ENCODE results near the gene DSP. TPM values are rescaled to one million over a fixed set of nuclear protein-coding genes. Genes with fewer than 3 reads are reported as not detected.

The DSP gene
- total and polyA plus RNA-seq, 2 donors, result 40.7 to 64.6 TPM

- Histone ChIP-seq H3K27ac (ENCODE audit: low read depth in 1 of 2, low read length in 1 of 2) (no peak overlapping the region), H3K36me3 (ENCODE audit: control insufficient read depth in 2 of 2, insufficient read depth in 2 of 2, low read length in 1 of 2) (no peaks in the 10 kb centered on the region), H3K4me3 (ENCODE audit: low read length in 2 of 2) (no peak overlapping the region), H3K9me3 (ENCODE audit: control insufficient read depth in 2 of 2, insufficient read depth in 1 of 2, low read length in 1 of 2) (no peaks in the 10 kb centered on the region), H3K4me1 (ENCODE audit: control insufficient read depth in 2 of 2, insufficient read depth in 2 of 2, low read length in 2 of 2) (no peaks in the 10 kb centered on the region), H3K27me3 (ENCODE audit: control insufficient read depth in 2 of 2, insufficient read depth in 1 of 2, low read length in 1 of 2) (peaks cover 0 to 34% of the 10 kb centered on the region in 2 donors)
- DNase-seq (ENCODE audit: low read depth in 6 of 9, low spot score in 9 of 9), result no peak
- WGBS, result 90% methylated on average over 6 of the region's 6 CpGs
Observed at GRCh38 chr6:7554533-7555275, 13.2 kb downstream of the DSP start.

GRCh38 chr6:7555671-7556070 lies 14.2 kb downstream of the DSP start:
- Histone ChIP-seq H3K27me3 (ENCODE audit: control insufficient read depth in 2 of 2, insufficient read depth in 1 of 2, low read length in 1 of 2) (peaks cover 0 to 30% of the 10 kb centered on the region in 2 donors), H3K9me3 (ENCODE audit: control insufficient read depth in 2 of 2, insufficient read depth in 1 of 2, low read length in 1 of 2) (no peaks in the 10 kb centered on the region), H3K4me1 (ENCODE audit: control insufficient read depth in 2 of 2, insufficient read depth in 2 of 2, low read length in 2 of 2) (no peaks in the 10 kb centered on the region), H3K36me3 (ENCODE audit: control insufficient read depth in 2 of 2, insufficient read depth in 2 of 2, low read length in 1 of 2) (no peaks in the 10 kb centered on the region), H3K4me3 (ENCODE audit: low read length in 2 of 2) (no peak overlapping the region), H3K27ac (ENCODE audit: low read depth in 1 of 2, low read length in 1 of 2) (no peak overlapping the region)
- no peak for DNase-seq (ENCODE audit: low read depth in 6 of 9, low spot score in 9 of 9)
- 97% methylated on average over 11 of the region's 11 CpGs for WGBS

- no peaks in the 10 kb centered on the region for H3K4me1 ChIP-seq (ENCODE audit: control insufficient read depth in 2 of 2, insufficient read depth in 2 of 2, low read length in 2 of 2)
- no peak for DNase-seq (ENCODE audit: low read depth in 6 of 9, low spot score in 9 of 9)
- no peak overlapping the region for H3K27ac ChIP-seq (ENCODE audit: low read depth in 1 of 2, low read length in 1 of 2)
- peaks cover 0 to 38% of the 10 kb centered on the region in 2 donors for H3K27me3 ChIP-seq (ENCODE audit: control insufficient read depth in 2 of 2, insufficient read depth in 1 of 2, low read length in 1 of 2)
- WGBS, result 97% methylated on average over 12 of the region's 12 CpGs
- H3K4me3 ChIP-seq (ENCODE audit: low read length in 2 of 2), result no peak overlapping the region
- H3K9me3 ChIP-seq (ENCODE audit: control insufficient read depth in 2 of 2, insufficient read depth in 1 of 2, low read length in 1 of 2), result no peaks in the 10 kb centered on the region
- no peaks in the 10 kb centered on the region for H3K36me3 ChIP-seq (ENCODE audit: control insufficient read depth in 2 of 2, insufficient read depth in 2 of 2, low read length in 1 of 2)
Observed at GRCh38 chr6:7556394-7557106, 15.1 kb downstream of the DSP start.

- Histone ChIP-seq H3K27ac (ENCODE audit: low read depth in 1 of 2, low read length in 1 of 2) (no peak overlapping the region), H3K36me3 (ENCODE audit: control insufficient read depth in 2 of 2, insufficient read depth in 2 of 2, low read length in 1 of 2) (no peaks in the 10 kb centered on the region), H3K4me1 (ENCODE audit: control insufficient read depth in 2 of 2, insufficient read depth in 2 of 2, low read length in 2 of 2) (no peaks in the 10 kb centered on the region), H3K4me3 (ENCODE audit: low read length in 2 of 2) (no peak overlapping the region), H3K27me3 (ENCODE audit: control insufficient read depth in 2 of 2, insufficient read depth in 1 of 2, low read length in 1 of 2) (peaks cover 0 to 39% of the 10 kb centered on the region in 2 donors), H3K9me3 (ENCODE audit: control insufficient read depth in 2 of 2, insufficient read depth in 1 of 2, low read length in 1 of 2) (no peaks in the 10 kb centered on the region)
- 93% methylated on average over 2 of the region's 2 CpGs for WGBS
- DNase-seq (ENCODE audit: low read depth in 6 of 9, low spot score in 9 of 9), result no peak
Observed at GRCh38 chr6:7557652-7558051, 16.2 kb downstream of the DSP start.

GRCh38 chr6:7558781-7559180 lies 17.3 kb downstream of the DSP start:
- H3K4me1 ChIP-seq (ENCODE audit: control insufficient read depth in 2 of 2, insufficient read depth in 2 of 2, low read length in 2 of 2), result no peaks in the 10 kb centered on the region
- H3K4me3 ChIP-seq (ENCODE audit: low read length in 2 of 2), result no peak overlapping the region
- WGBS, result 78% methylated on average over 4 of the region's 4 CpGs
- H3K27me3 ChIP-seq (ENCODE audit: control insufficient read depth in 2 of 2, insufficient read depth in 1 of 2, low read length in 1 of 2), result peaks cover 0 to 34% of the 10 kb centered on the region in 2 donors
- H3K27ac ChIP-seq (ENCODE audit: low read depth in 1 of 2, low read length in 1 of 2), result no peak overlapping the region
- no peaks in the 10 kb centered on the region for H3K9me3 ChIP-seq (ENCODE audit: control insufficient read depth in 2 of 2, insufficient read depth in 1 of 2, low read length in 1 of 2)
- no peak for DNase-seq (ENCODE audit: low read depth in 6 of 9, low spot score in 9 of 9)
- no peaks in the 10 kb centered on the region for H3K36me3 ChIP-seq (ENCODE audit: control insufficient read depth in 2 of 2, insufficient read depth in 2 of 2, low read length in 1 of 2)

GRCh38 chr6:7559196-7559595 lies 17.7 kb downstream of the DSP start:
- no peak overlapping the region for H3K4me3 ChIP-seq (ENCODE audit: low read length in 2 of 2)
- 93% methylated on average over 6 of the region's 6 CpGs for WGBS
- DNase-seq (ENCODE audit: low read depth in 6 of 9, low spot score in 9 of 9), result no peak
- H3K9me3 ChIP-seq (ENCODE audit: control insufficient read depth in 2 of 2, insufficient read depth in 1 of 2, low read length in 1 of 2), result no peaks in the 10 kb centered on the region
- no peaks in the 10 kb centered on the region for H3K4me1 ChIP-seq (ENCODE audit: control insufficient read depth in 2 of 2, insufficient read depth in 2 of 2, low read length in 2 of 2)
- H3K27ac ChIP-seq (ENCODE audit: low read depth in 1 of 2, low read length in 1 of 2), result no peak overlapping the region
- H3K36me3 ChIP-seq (ENCODE audit: control insufficient read depth in 2 of 2, insufficient read depth in 2 of 2, low read length in 1 of 2), result no peaks in the 10 kb centered on the region
- peaks cover 0 to 34% of the 10 kb centered on the region in 2 donors for H3K27me3 ChIP-seq (ENCODE audit: control insufficient read depth in 2 of 2, insufficient read depth in 1 of 2, low read length in 1 of 2)

- no peaks in the 10 kb centered on the region for H3K9me3 ChIP-seq (ENCODE audit: control insufficient read depth in 2 of 2, insufficient read depth in 1 of 2, low read length in 1 of 2)
- 88% methylated on average over 2 of the region's 2 CpGs for WGBS
- H3K27ac ChIP-seq (ENCODE audit: low read depth in 1 of 2, low read length in 1 of 2), result no peak overlapping the region
- no peaks in the 10 kb centered on the region for H3K36me3 ChIP-seq (ENCODE audit: control insufficient read depth in 2 of 2, insufficient read depth in 2 of 2, low read length in 1 of 2)
- H3K27me3 ChIP-seq (ENCODE audit: control insufficient read depth in 2 of 2, insufficient read depth in 1 of 2, low read length in 1 of 2), result peaks cover 0 to 31% of the 10 kb centered on the region in 2 donors
- H3K4me3 ChIP-seq (ENCODE audit: low read length in 2 of 2), result no peak overlapping the region
- H3K4me1 ChIP-seq (ENCODE audit: control insufficient read depth in 2 of 2, insufficient read depth in 2 of 2, low read length in 2 of 2), result no peaks in the 10 kb centered on the region
- no peak for DNase-seq (ENCODE audit: low read depth in 6 of 9, low spot score in 9 of 9)
Observed at GRCh38 chr6:7559651-7560385, 18.3 kb downstream of the DSP start.

GRCh38 chr6:7561153-7561964 lies 19.9 kb downstream of the DSP start:
- Histone ChIP-seq H3K4me1 (ENCODE audit: control insufficient read depth in 2 of 2, insufficient read depth in 2 of 2, low read length in 2 of 2) (no peaks in the 10 kb centered on the region), H3K27ac (ENCODE audit: low read depth in 1 of 2, low read length in 1 of 2) (peak overlapping the region in 1 of 2 donors; percentile 18), H3K27me3 (ENCODE audit: control insufficient read depth in 2 of 2, insufficient read depth in 1 of 2, low read length in 1 of 2) (peaks cover 0 to 25% of the 10 kb centered on the region in 2 donors), H3K9me3 (ENCODE audit: control insufficient read depth in 2 of 2, insufficient read depth in 1 of 2, low read length in 1 of 2) (no peaks in the 10 kb centered on the region), H3K36me3 (ENCODE audit: control insufficient read depth in 2 of 2, insufficient read depth in 2 of 2, low read length in 1 of 2) (no peaks in the 10 kb centered on the region), H3K4me3 (ENCODE audit: low read length in 2 of 2) (no peak overlapping the region)
- no peak for DNase-seq (ENCODE audit: low read depth in 6 of 9, low spot score in 9 of 9)
- 93% methylated on average over 19 of the region's 19 CpGs for WGBS

All from thymus (tissue), 11 donors.